Lower lobe of right lung (tissue), 2 donors: Measurements from ENCODE around the gene ZIC2. TPM values are rescaled to one million over a fixed set of nuclear protein-coding genes. Genes with fewer than 3 reads are reported as not detected.

ENCODE experiments used
- ATAC-seq, 2 donors: fragments of 200-7000 bp; cut with Tn5 transposase; one replicate each; pipeline ENCODE4 v1.9.1; 2020 to 2022; ENCODE audit warnings: mild to moderate bottlenecking in 2 of 2, moderate library complexity in 2 of 2
- DNase-seq: peaks from one replicate; pipeline ENCODE4 v3.0.0-alpha.2; 2020
- H3K27ac ChIP-seq: fragments of 200-600 bp; one replicate; pipeline ENCODE4 v1.8.0; 2022
- H3K27me3 ChIP-seq: fragments of 200-600 bp; one replicate; pipeline ENCODE4 v1.8.0; 2022; ENCODE audit warnings: low read depth
- H3K36me3 ChIP-seq: fragments of 200-600 bp; one replicate; pipeline ENCODE4 v1.8.0; 2022; ENCODE audit warnings: mild to moderate bottlenecking
- H3K4me1 ChIP-seq: fragments of 200-600 bp; one replicate; pipeline ENCODE4 v1.8.0; 2022
- H3K4me3 ChIP-seq: fragments of 200-600 bp; one replicate; pipeline ENCODE4 v1.8.0; 2022; ENCODE audit warnings: mild to moderate bottlenecking
- H3K9me3 ChIP-seq: fragments of 200-600 bp; one replicate; pipeline ENCODE4 v1.8.0; 2022
- intact Hi-C: fragments of 100-400 bp; cut with DNase I; formaldehyde crosslinking; loops from one replicate; pipeline ENCODE4 v1.11.0; 2022
- total RNA-seq: library from RNA; stranded (reverse); fragmentation: NEBNext Ultra II Directional; extraction: Animal tissue kit (Norgen Biotek cat#: 25700); gene quantifications from one replicate; pipeline ENCODE4 v1.2.1, GENCODE V29; 2021
- TF ChIP-seq, protein P1 (sequence below): fragments of 200-600 bp; IDR thresholded peaks from one replicate; pipeline ENCODE4 v1.8.0; 2022; ENCODE audit warnings: antibody characterized with exemption, mild to moderate bottlenecking
- donor health status: DM: no; HTN: yes; CAD: no; lungs with severe emphysema.

The ZIC2 gene
- total RNA-seq, 1 donor from 2014 or later: not detected

DNA sequence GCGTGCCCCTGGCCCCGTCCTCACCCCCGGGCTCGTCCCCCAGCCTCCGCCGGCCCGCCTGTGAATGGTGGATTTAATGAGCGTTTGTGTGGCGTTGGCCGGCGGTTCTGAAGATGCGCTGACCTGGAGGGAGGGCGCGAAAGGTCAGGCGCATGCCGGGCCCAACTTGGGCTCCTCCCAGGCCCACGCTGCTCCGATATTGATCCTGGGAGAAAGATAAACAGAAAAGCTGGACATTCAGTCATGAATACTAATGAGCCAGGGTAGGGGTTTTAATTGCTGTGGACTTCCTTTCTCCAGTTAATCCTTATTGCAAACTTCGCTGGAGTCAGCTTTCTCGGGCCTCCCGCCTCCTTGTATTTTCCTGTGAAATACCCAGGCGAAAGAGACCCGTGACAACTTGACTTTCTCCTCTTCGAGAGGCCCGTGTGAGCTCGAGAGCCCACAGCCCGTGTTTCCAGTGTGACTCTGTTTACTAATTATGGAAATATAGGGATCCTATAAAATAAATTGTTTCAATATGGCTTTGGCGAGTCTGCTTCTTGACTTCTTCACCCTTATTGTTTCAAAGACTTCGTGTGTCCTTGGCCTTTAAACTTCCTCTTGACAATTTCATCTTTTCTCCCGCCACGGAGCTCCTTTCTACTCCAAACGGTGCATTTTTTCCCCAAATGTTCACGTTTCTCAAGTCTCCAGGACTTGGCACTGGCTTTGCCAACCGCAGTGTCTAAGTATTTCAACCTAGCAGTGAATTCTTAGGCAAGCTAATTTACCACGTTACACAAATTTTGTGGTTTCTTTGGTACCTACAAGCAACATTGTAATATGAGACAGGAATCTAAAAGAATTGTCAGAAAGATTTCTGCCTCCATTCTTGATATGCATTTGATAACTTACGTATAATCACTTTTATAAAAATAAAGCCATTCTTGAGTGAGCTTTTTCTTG is 10.5 kb downstream of the ZIC2 start:
- H3K9me3 ChIP-seq: no peaks in the 10 kb centered on the region
- H3K27ac ChIP-seq: no peak overlapping the region
- no peaks in the 10 kb centered on the region for H3K36me3 ChIP-seq
- DNase-seq (no peak), ATAC-seq (no peak)
- TF ChIP-seq, protein P1, sequence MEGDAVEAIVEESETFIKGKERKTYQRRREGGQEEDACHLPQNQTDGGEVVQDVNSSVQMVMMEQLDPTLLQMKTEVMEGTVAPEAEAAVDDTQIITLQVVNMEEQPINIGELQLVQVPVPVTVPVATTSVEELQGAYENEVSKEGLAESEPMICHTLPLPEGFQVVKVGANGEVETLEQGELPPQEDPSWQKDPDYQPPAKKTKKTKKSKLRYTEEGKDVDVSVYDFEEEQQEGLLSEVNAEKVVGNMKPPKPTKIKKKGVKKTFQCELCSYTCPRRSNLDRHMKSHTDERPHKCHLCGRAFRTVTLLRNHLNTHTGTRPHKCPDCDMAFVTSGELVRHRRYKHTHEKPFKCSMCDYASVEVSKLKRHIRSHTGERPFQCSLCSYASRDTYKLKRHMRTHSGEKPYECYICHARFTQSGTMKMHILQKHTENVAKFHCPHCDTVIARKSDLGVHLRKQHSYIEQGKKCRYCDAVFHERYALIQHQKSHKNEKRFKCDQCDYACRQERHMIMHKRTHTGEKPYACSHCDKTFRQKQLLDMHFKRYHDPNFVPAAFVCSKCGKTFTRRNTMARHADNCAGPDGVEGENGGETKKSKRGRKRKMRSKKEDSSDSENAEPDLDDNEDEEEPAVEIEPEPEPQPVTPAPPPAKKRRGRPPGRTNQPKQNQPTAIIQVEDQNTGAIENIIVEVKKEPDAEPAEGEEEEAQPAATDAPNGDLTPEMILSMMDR: no peak
- intact Hi-C loops: no loop called here
- H3K4me1 ChIP-seq: peaks cover 16% of the 10 kb centered on the region
- no peak overlapping the region for H3K4me3 ChIP-seq
- peaks cover 100% of the 10 kb centered on the region for H3K27me3 ChIP-seq

DNA sequence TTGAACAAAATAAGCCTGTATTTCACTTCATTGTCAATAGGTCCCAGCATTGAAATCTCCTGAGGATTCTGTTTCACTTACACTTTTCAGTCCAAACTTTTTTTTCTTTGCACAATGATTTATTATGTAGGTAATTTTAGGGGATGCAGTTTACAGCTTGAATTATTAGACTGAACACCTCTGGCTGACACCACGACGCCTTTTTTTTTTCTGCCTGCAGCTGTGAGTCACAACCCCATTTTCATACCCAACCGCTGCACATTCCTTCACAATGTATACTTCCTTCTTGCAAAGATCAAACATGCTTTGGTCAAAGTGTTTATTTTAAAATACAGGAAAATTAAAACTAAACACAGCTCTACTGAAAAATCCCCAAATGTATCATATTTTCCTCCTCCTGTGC is 11.4 kb downstream of the ZIC2 start:
- no peak for DNase-seq
- TF ChIP-seq, protein P1: no peak
- ATAC-seq: no peak

DNA sequence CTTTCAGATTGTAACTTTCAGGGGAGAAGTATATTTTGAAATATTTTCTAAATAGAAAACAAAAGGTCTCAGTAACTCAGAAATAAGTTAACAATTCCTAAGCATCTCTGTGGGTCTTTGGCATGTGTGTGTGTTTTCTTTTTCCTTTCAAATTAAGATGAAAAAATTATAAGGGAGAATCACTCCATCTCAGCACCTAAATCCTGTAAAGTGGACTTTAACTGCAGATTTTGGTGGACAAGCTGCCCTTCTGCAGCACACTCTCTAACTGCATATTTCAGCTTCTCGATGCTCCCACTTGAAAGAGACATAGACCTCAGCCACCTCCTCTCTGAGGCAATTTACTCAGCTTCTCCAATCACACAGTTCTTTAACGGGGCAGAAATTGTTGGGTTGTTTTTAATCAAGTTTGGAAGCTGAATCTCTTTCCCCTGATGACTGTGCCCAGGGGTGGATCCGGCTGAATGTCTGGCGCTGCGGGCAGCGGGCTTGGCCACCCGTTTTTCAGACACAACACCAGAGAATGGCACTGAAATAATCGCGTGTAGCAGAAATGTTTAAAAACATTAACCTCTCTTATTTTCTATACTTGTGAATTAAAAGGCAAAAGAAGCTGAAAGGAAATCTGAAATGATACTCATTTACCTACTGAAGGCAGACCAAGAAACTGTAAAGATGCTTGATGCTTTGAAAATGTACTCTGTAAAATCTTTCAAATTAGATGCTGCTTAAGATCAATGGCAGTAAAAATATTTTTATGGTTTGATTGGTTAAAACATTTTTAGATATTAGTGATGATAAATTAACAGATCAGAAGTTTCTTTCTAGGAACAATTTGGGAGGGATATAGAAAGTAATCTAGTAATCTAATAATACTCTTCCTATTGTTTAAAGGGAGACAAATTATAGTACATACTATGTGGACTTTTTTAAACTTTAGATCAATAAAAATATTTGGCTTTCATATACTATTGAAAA is 12.4 kb downstream of the ZIC2 start:
- Histone ChIP-seq H3K27ac (no peak overlapping the region), H3K36me3 (no peaks in the 10 kb centered on the region), H3K9me3 (no peaks in the 10 kb centered on the region), H3K4me3 (no peak overlapping the region), H3K27me3 (peaks cover 100% of the 10 kb centered on the region), H3K4me1 (peaks cover 16% of the 10 kb centered on the region)
- intact Hi-C loops: no loop called here
- TF ChIP-seq, protein P1: no peak
- ATAC-seq: no peak
- no peak for DNase-seq

More for the DNA sequence above, 11.4 kb downstream of the ZIC2 start:
- no peaks in the 10 kb centered on the region for H3K36me3 ChIP-seq
- intact Hi-C loops: no loop called here
- H3K27me3 ChIP-seq: peaks cover 100% of the 10 kb centered on the region
- H3K4me1 ChIP-seq: peaks cover 16% of the 10 kb centered on the region
- H3K27ac ChIP-seq: no peak overlapping the region
- H3K9me3 ChIP-seq: no peaks in the 10 kb centered on the region
- H3K4me3 ChIP-seq: no peak overlapping the region

DNA sequence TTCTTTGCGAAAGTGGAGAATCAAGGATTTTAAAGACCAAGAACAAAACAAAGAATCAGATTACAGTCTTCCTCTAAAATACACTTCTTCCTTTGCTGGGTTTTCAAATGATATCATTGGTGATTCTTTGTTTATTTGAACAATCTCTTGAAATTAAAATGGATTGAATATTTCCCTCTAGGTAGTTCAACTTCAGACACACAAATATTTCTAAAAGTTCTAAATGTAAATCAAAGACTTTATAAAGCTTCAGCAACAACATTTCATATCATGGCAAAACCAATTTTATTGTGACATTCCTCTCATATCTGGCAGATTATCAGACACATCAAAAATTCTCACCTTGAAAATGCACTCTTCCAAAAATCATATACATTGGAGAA is 13.0 kb downstream of the ZIC2 start:
- DNase-seq (no peak), ATAC-seq (no peak)
- H3K9me3 ChIP-seq: no peaks in the 10 kb centered on the region
- H3K27ac ChIP-seq: no peak overlapping the region
- peaks cover 100% of the 10 kb centered on the region for H3K27me3 ChIP-seq
- intact Hi-C loops: no loop called here
- H3K4me1 ChIP-seq: peaks cover 9% of the 10 kb centered on the region
- H3K36me3 ChIP-seq: no peaks in the 10 kb centered on the region
- H3K4me3 ChIP-seq: no peak overlapping the region
- TF ChIP-seq, protein P1: no peak

DNA sequence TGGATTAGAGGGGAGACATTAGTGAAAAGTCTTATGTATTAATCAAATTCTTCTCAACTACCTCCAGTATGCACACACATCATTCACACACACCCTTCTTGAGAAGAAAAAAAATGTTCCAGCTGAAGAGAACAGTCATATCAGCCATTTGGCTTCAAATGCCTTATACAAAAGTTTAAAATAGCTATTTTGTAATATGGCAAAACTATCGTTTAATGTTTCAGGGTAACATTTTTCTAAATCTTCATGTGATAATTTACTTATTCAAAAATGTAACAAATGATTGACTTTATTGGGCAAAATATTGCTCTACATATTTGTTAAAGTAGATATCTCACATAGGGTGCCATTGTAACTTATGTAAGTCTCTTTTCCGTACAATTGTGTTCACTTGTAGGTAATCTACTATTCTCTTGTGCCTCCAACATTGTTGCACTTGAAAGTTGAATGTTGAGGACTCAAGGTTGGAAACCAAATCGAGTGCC is 13.6 kb downstream of the ZIC2 start:
- TF ChIP-seq, protein P1: no peak
- DNase-seq (no peak), ATAC-seq (no peak)
- no peaks in the 10 kb centered on the region for H3K36me3 ChIP-seq
- H3K4me1 ChIP-seq: peaks cover 4% of the 10 kb centered on the region
- H3K27ac ChIP-seq: no peak overlapping the region
- H3K4me3 ChIP-seq: no peak overlapping the region
- intact Hi-C loops: no loop called here
- peaks cover 100% of the 10 kb centered on the region for H3K27me3 ChIP-seq
- no peaks in the 10 kb centered on the region for H3K9me3 ChIP-seq
